Breast epithelium (tissue), 4 donors: ENCODE data around the gene TTLL11. TPM values are rescaled to one million over a fixed set of nuclear protein-coding genes. Genes with fewer than 3 reads are reported as not detected.

ENCODE experiments used
- DNase-seq, 2 donors: peaks; one replicate each; pipeline ENCODE4 v3.0.0-alpha.2; 2019; ENCODE audit warnings: low spot score in 2 of 2
- H3K27ac ChIP-seq, 2 donors: fragments of 200-600 bp; sonication (generic) in 1 of 2; one replicate each; pipeline ENCODE4 v1.5.1; 2016 to 2019; ENCODE audit warnings: mild to moderate bottlenecking in 1 of 2
- H3K27me3 ChIP-seq, 2 donors: fragments of 200-600 bp; sonication (generic) in 1 of 2; one replicate each; pipeline versions ENCODE4 v1.5.1 to v1.6.0; 2017 to 2019; ENCODE audit warnings: control low read depth in 1 of 2, mild to moderate bottlenecking in 1 of 2
- H3K36me3 ChIP-seq: fragments of 200-600 bp; one replicate; pipeline ENCODE4 v1.5.1; 2019
- H3K4me1 ChIP-seq, 2 donors: fragments of 200-600 bp; sonication (generic); one replicate each; pipeline ENCODE4 v1.5.1; 2016 to 2019; ENCODE audit warnings: control low read depth in 1 of 2
- H3K4me3 ChIP-seq, 3 donors: fragments of 200-600 bp; sonication (generic); 1 replicate in 2 of 3; 2 replicates in 1 of 3; pipeline ENCODE4 v1.5.1; 2016 to 2019; ENCODE audit warnings: mild to moderate bottlenecking in 3 of 3, moderate library complexity in 2 of 3
- H3K9me3 ChIP-seq, 2 donors: fragments of 200-600 bp; sonication (generic) in 1 of 2; one replicate each; pipeline ENCODE4 v1.5.1; 2016 to 2019; ENCODE audit warnings: control low read depth in 1 of 2
- POLR2A ChIP-seq: fragments of 450-650 bp; IDR thresholded peaks from one replicate; pipeline ENCODE4 v1.6.1; 2016; ENCODE audit warnings: antibody characterized with exemption, mild to moderate bottlenecking, moderate library complexity
- POLR2AphosphoS5 ChIP-seq, 3 donors: sonication (generic); formaldehyde crosslinking; IDR thresholded peaks; one replicate each; pipeline ENCODE4 v1.6.1; 2017; ENCODE audit warnings: antibody characterized with exemption in 3 of 3
- intact Hi-C: fragments of 100-400 bp; cut with DNase I; formaldehyde crosslinking; loops from one replicate; pipeline ENCODE4 v1.15.1; 2023; ENCODE audit warnings: low total_unique reads
- total RNA-seq, 3 donors: library from RNA; depleted of rRNA; stranded (reverse); fragments of >200 nt; gene quantifications; one replicate each; pipeline ENCODE4 v1.1.0, GENCODE V29; 2016
- TF ChIP-seq, protein P1 (sequence below), 3 donors: fragments of 450-650 bp; IDR thresholded peaks; one replicate each; pipeline ENCODE4 v1.5.1; 2016 to 2017; ENCODE audit warnings: antibody characterized with exemption in 3 of 3, mild to moderate bottlenecking in 3 of 3, moderate library complexity in 3 of 3

Gene TTLL11
- total RNA-seq, 3 donors from 2014 or later: 9.0 to 12.1 (median 10.0) TPM

DNA sequence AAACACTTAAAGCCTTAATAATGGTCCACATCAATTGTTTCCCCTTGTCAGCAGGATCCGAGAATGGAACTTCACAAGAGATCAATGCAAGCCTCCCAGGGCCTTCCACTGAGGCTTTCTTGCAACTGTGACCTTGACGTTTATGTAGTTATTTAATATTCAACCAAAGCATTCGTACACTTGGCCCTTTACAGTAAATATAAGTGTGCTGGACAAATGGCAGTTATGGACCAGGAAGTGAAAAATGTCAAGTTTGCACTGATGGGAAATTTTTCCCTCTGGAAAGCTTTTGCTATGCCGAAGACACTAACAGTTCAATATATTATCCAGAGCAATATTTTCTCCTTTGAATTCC lies 101.8 kb downstream of the TTLL11 start:
- Histone ChIP-seq H3K27ac (no peak overlapping the region), H3K36me3 (no peaks in the 10 kb centered on the region), H3K4me3 (no peak overlapping the region), H3K4me1 (peaks cover 0 to 5% of the 10 kb centered on the region in 2 donors), H3K9me3 (no peaks in the 10 kb centered on the region), H3K27me3 (no peaks in the 10 kb centered on the region)
- no peak for DNase-seq
- intact Hi-C loops: loop anchor here (10.0 kb wide), 1 partner anchor 446 kb away; no protein-coding TSS in a partner anchor
- TF ChIP-seq POLR2AphosphoS5 (IDR thresholded peaks at IDR 0.05): no peak

- no peak for DNase-seq
- Histone ChIP-seq H3K4me1 (peaks cover 0 to 6% of the 10 kb centered on the region in 2 donors), H3K27ac (no peak overlapping the region), H3K36me3 (no peaks in the 10 kb centered on the region), H3K27me3 (no peaks in the 10 kb centered on the region), H3K4me3 (no peak overlapping the region), H3K9me3 (no peaks in the 10 kb centered on the region)
- TF ChIP-seq, protein P1, sequence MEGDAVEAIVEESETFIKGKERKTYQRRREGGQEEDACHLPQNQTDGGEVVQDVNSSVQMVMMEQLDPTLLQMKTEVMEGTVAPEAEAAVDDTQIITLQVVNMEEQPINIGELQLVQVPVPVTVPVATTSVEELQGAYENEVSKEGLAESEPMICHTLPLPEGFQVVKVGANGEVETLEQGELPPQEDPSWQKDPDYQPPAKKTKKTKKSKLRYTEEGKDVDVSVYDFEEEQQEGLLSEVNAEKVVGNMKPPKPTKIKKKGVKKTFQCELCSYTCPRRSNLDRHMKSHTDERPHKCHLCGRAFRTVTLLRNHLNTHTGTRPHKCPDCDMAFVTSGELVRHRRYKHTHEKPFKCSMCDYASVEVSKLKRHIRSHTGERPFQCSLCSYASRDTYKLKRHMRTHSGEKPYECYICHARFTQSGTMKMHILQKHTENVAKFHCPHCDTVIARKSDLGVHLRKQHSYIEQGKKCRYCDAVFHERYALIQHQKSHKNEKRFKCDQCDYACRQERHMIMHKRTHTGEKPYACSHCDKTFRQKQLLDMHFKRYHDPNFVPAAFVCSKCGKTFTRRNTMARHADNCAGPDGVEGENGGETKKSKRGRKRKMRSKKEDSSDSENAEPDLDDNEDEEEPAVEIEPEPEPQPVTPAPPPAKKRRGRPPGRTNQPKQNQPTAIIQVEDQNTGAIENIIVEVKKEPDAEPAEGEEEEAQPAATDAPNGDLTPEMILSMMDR (IDR thresholded peaks at IDR 0.05): no peak
- TF ChIP-seq POLR2A (no peak), POLR2AphosphoS5 (IDR thresholded peaks at IDR 0.05) (no peak)
- intact Hi-C loops: loop anchor here (10.0 kb wide), 1 partner anchor 446 kb away; no protein-coding TSS in a partner anchor
Observed at GRCh38 chr9:121990600-121991306, 102.4 kb downstream of the TTLL11 start.

- TF ChIP-seq, protein P1 (IDR thresholded peaks at IDR 0.05): no peak
- TF ChIP-seq POLR2A (no peak), POLR2AphosphoS5 (IDR thresholded peaks at IDR 0.05) (no peak)
- Histone ChIP-seq H3K9me3 (no peaks in the 10 kb centered on the region), H3K36me3 (no peaks in the 10 kb centered on the region), H3K4me3 (no peak overlapping the region), H3K27ac (no peak overlapping the region), H3K27me3 (no peaks in the 10 kb centered on the region), H3K4me1 (peaks cover 0 to 6% of the 10 kb centered on the region in 2 donors)
- no peak for DNase-seq
- intact Hi-C loops: no loop called here
Observed at GRCh38 chr9:121989010-121989409, 104.1 kb downstream of the TTLL11 start.

DNA sequence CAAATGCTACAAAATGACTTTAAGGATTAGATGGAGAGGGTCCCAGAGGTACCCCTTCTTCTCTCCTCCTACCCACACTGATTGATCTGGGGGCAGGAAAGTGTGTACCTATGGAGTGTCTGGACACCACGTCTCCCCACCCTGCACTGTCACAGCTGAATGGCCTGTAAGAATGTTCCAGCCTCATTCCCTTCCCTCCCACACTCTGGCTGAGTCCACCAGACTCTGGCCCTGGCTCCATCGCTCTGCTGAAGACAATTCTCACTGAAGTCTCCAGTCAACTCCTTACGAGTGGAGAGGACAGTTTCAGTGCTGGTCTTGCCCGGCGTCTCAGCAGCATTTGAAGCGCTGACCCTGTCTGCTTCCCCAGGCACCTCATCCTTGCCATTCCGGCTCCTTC lies 105.8 kb downstream of the TTLL11 start:
- intact Hi-C loops: no loop called here
- Histone ChIP-seq H3K4me1 (peaks cover 0 to 6% of the 10 kb centered on the region in 2 donors), H3K4me3 (no peak overlapping the region), H3K36me3 (no peaks in the 10 kb centered on the region), H3K27ac (no peak overlapping the region), H3K9me3 (no peaks in the 10 kb centered on the region), H3K27me3 (no peaks in the 10 kb centered on the region)
- TF ChIP-seq POLR2AphosphoS5 (IDR thresholded peaks at IDR 0.05): no peak
- TF ChIP-seq POLR2A: no peak
- TF ChIP-seq, protein P1 (IDR thresholded peaks at IDR 0.05): no peak
- no peak for DNase-seq

- TF ChIP-seq POLR2AphosphoS5 (IDR thresholded peaks at IDR 0.05): no peak
- TF ChIP-seq, protein P1 (IDR thresholded peaks at IDR 0.05): no peak
- TF ChIP-seq POLR2A: no peak
- intact Hi-C loops: no loop called here
- H3K27me3 ChIP-seq: no peaks in the 10 kb centered on the region
- DNase-seq: no peak
- H3K36me3 ChIP-seq: no peaks in the 10 kb centered on the region
- no peak overlapping the region for H3K4me3 ChIP-seq
- H3K27ac ChIP-seq: no peak overlapping the region
- peaks cover 0 to 6% of the 10 kb centered on the region in 2 donors for H3K4me1 ChIP-seq
- no peaks in the 10 kb centered on the region for H3K9me3 ChIP-seq
Observed at GRCh38 chr9:121985792-121986494, 107.2 kb downstream of the TTLL11 start.
